Stomach (tissue), 4 donors: ENCODE data around the gene EFCAB12.

Source experiments
- CTCF ChIP-seq, 7 experiments: fragments of 450-650 bp in 4 of 7; fragments of 200-600 bp in 3 of 7; sonication (generic) in 3 of 7; IDR thresholded peaks; one replicate each; pipeline ENCODE4 v1.5.1; 2016 to 2019; ENCODE audit warnings: antibody characterized with exemption in 7 of 7, control low read depth in 2 of 7, mild to moderate bottlenecking in 1 of 7
- EP300 ChIP-seq: sonication (generic); formaldehyde crosslinking; IDR thresholded peaks from one replicate; pipeline ENCODE4 v1.6.1; 2017; ENCODE audit warnings: antibody characterized with exemption
- POLR2A ChIP-seq, 4 donors: fragments of 450-650 bp; IDR thresholded peaks; one replicate each; pipeline ENCODE4 v1.6.1; 2016; ENCODE audit warnings: antibody characterized with exemption in 4 of 4, control low read depth in 2 of 4, mild to moderate bottlenecking in 1 of 4, moderate library complexity in 1 of 4
- POLR2AphosphoS5 ChIP-seq, 3 donors: sonication (generic); formaldehyde crosslinking; IDR thresholded peaks; one replicate each; pipeline ENCODE4 v1.6.1; 2016; ENCODE audit warnings: antibody characterized with exemption in 3 of 3

- no peak for TF ChIP-seq CTCF (IDR thresholded peaks at IDR 0.05)
- no peak for TF ChIP-seq POLR2A (IDR thresholded peaks at IDR 0.05)
- TF ChIP-seq EP300 = no peak
- TF ChIP-seq POLR2AphosphoS5 (IDR thresholded peaks at IDR 0.05) = no peak
Measured at GRCh38 chr3:129442486-129442885, 14.1 kb upstream of the EFCAB12 start.
